Calu3 (cell line): ENCODE data around the gene FUT1. TPM values are rescaled to one million over a fixed set of nuclear protein-coding genes. Genes with fewer than 3 reads are reported as not detected.

Experiments
- BruUV-seq: library from RNA; stranded (reverse); fragments of 400-500 nt; replicated peaks from 2 replicates; lab custom pipeline; 2021; lab: Mats Ljungman, UMichigan
- CTCF ChIA-PET: fragments of 300-600 bp; sonication (Branson Sonifier 250); formaldehyde crosslinking; loops from one replicate; lab custom pipeline; 2022; ENCODE audit warnings: antibody characterized with exemption; lab: Charles Lee
- DNase-seq: peaks from one replicate; pipeline ENCODE4 v3.0.0; 2022
- H3K27ac Mint-ChIP-seq: one replicate; pipeline ENCODE4 v1.8.0; 2022; ENCODE audit warnings: mixed read lengths; ENCODE audit not compliant: unreplicated experiment
- H3K27me3 Mint-ChIP-seq: one replicate; pipeline ENCODE4 v1.8.0; 2022; ENCODE audit warnings: mixed read lengths; ENCODE audit not compliant: unreplicated experiment
- H3K36me3 Mint-ChIP-seq: one replicate; pipeline ENCODE4 v1.8.0; 2022; ENCODE audit warnings: mild to moderate bottlenecking, moderate library complexity, mixed read lengths; ENCODE audit not compliant: insufficient read depth, unreplicated experiment
- H3K4me1 Mint-ChIP-seq: one replicate; pipeline ENCODE4 v1.8.0; 2022; ENCODE audit warnings: mild to moderate bottlenecking, low read depth, mixed read lengths; ENCODE audit not compliant: unreplicated experiment
- H3K4me3 Mint-ChIP-seq: one replicate; pipeline ENCODE4 v1.8.0; 2022; ENCODE audit warnings: mild to moderate bottlenecking, low read depth, moderate library complexity, mixed read lengths; ENCODE audit not compliant: unreplicated experiment
- H3K9me3 Mint-ChIP-seq: one replicate; pipeline ENCODE4 v1.8.0; 2022; ENCODE audit warnings: low read depth, mixed read lengths; ENCODE audit not compliant: unreplicated experiment
- CTCF ChIP-seq: fragments of 200-600 bp; IDR thresholded peaks from one replicate; pipeline ENCODE4 v1.8.0; 2022; ENCODE audit warnings: antibody characterized with exemption; ENCODE audit not compliant: unreplicated experiment
- intact Hi-C: fragments of 100-400 bp; cut with micrococcal nuclease; formaldehyde crosslinking; loops from one replicate; pipeline ENCODE4 v1.10.0; 2022; ENCODE audit not compliant: unreplicated experiment
- total RNA-seq: library from RNA; stranded (reverse); gene quantifications from 2 replicates; pipeline ENCODE4 v1.2.3, GENCODE V29; 2022

Gene FUT1
- total RNA-seq, 1 experiment from 2014 or later: 2.9 TPM

DNA sequence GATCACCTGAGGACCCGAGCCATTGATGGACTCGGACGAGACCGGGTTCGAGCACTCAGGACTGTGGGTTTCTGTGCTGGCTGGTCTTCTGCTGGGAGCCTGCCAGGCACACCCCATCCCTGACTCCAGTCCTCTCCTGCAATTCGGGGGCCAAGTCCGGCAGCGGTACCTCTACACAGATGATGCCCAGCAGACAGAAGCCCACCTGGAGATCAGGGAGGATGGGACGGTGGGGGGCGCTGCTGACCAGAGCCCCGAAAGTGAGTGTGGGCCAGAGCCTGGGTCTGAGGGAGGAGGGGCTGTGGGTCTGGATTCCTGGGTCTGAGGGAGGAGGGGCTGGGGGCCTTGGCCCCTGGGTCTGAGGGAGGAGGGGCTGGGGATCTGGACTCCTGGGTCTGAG, 3.8 kb upstream of the FUT1 start:
- no peak overlapping the region for H3K27ac Mint-ChIP-seq
- no peak for DNase-seq
- peaks cover 20% of the 10 kb centered on the region for H3K36me3 Mint-ChIP-seq
- TF ChIP-seq CTCF: no peak
- peaks cover 12% of the 10 kb centered on the region for H3K27me3 Mint-ChIP-seq
- no TSS peak for BruUV-seq
- CTCF ChIA-PET: no interaction called here
- H3K4me3 Mint-ChIP-seq: no peak overlapping the region
- H3K9me3 Mint-ChIP-seq: no peaks in the 10 kb centered on the region
- H3K4me1 Mint-ChIP-seq: peaks cover 32% of the 10 kb centered on the region
- intact Hi-C loops: no loop called here

- CTCF ChIA-PET: no interaction called here
- TF ChIP-seq CTCF: no peak
- DNase-seq: no peak
- Mint-ChIP-seq H3K4me3 (no peak overlapping the region), H3K9me3 (no peaks in the 10 kb centered on the region), H3K36me3 (peaks cover 24% of the 10 kb centered on the region), H3K27me3 (peaks cover 8% of the 10 kb centered on the region), H3K27ac (no peak overlapping the region), H3K4me1 (peaks cover 28% of the 10 kb centered on the region)
- intact Hi-C loops: no loop called here
- no TSS peak for BruUV-seq
Measured at GRCh38 chr19:48755787-48756186, 3.3 kb upstream of the FUT1 start.

DNA sequence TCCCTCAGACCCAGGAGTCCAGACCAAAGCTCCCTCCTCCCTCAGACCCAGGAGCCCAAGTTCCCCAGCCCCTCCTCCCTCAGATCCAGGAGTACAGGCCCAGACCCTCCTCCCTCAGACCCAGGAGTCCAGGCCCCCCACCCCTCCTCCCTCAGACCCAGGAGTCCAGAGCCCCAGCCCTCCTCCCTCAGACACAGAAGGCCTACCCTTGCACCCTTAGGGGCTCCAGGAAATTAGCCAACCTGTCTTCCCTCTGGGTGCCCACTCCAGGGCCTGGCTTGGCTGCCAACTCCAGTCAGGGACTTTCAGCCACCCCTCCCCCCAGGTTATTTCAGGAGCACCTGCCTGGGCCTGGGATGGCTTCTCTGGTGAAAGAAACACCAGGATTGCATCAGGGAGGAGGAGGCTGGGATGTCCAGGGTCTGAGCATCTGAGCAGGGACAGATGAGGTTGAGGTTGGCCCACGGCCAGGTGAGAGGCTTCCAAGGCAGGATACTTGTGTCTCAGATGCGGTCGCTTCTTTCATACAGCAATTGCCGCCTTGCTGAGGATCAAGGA, 2.7 kb upstream of the FUT1 start, which contains the start of gene FGF21:
Gene FGF21, plus strand, starts transcription at position 441 of the 558 bp plus-strand sequence. CDS start 713 bp downstream, outside the sequence.
- peak; percentile 24 for DNase-seq
- no TSS peak for BruUV-seq
- no peaks in the 10 kb centered on the region for H3K9me3 Mint-ChIP-seq
- intact Hi-C loops: no loop called here
- H3K4me3 Mint-ChIP-seq: no peak within 1 kb of the TSS
- no peak within 1 kb of the TSS for H3K27ac Mint-ChIP-seq
- peaks cover 22% of the 10 kb centered on the region for H3K4me1 Mint-ChIP-seq
- CTCF ChIA-PET: no interaction called here
- H3K27me3 Mint-ChIP-seq: peaks cover 1% of the 10 kb centered on the region
- peaks cover 30% of the 10 kb centered on the region for H3K36me3 Mint-ChIP-seq
- no peak for TF ChIP-seq CTCF

- peak overlapping the region; percentile 25 for H3K27ac Mint-ChIP-seq
Measured at GRCh38 chr19:48751845-48752495, 471 bp downstream of the FUT1 start.

More at GRCh38 chr19:48751845-48752495, 471 bp downstream of the FUT1 start:
- no peak for DNase-seq
- Mint-ChIP-seq H3K4me1 (peaks cover 22% of the 10 kb centered on the region), H3K4me3 (peak overlapping the region; percentile 71), H3K36me3 (peaks cover 30% of the 10 kb centered on the region), H3K27me3 (no peaks in the 10 kb centered on the region), H3K9me3 (no peaks in the 10 kb centered on the region)
- TF ChIP-seq CTCF: no peak
- intact Hi-C loops: no loop called here
- CTCF ChIA-PET: interaction anchor here (0.6 to 1.0 kb wide), 2 partner anchors 40 to 1620 kb away, joined by 3 to 12 read pairs; no protein-coding TSS in a partner anchor
- TSS peak; percentile 57 for BruUV-seq
